IPS-18c (cell line): ENCODE results near the gene CGA.

Source experiments
- H3K4me3 ChIP-seq: 2 replicates; pipeline ENCODE4 v1.7.0; 2013; ENCODE audit warnings: low read depth, mild to moderate bottlenecking, low read length, moderate library complexity; ENCODE audit not compliant: insufficient read depth
- H3K9me3 ChIP-seq: one replicate; pipeline ENCODE4 v1.6.1; 2013; ENCODE audit warnings: mild to moderate bottlenecking, low read length, moderate library complexity; ENCODE audit not compliant: control insufficient read depth, insufficient read depth

CGA gene

DNA sequence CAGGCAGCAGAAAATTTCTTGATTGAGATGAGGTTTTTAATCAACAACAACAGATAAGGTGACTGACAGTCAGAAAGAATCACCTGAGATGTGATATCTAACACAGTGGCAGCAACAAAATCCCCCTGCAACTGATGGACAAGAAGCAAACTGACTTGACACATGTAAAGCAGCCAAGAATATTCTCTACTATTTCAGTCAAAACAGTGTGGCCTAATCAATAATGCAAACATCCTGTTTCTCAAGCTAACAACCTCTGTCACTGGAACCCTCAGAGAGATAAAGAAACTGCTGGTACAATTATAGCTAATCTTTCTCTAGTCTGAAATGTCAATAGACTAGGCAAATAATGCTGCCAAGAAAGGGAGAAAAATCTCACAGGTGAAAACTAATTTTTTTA is 4.6 kb upstream of the CGA start:
- Histone ChIP-seq H3K9me3 (no peaks in the 10 kb centered on the region), H3K4me3 (no peak overlapping the region)

DNA sequence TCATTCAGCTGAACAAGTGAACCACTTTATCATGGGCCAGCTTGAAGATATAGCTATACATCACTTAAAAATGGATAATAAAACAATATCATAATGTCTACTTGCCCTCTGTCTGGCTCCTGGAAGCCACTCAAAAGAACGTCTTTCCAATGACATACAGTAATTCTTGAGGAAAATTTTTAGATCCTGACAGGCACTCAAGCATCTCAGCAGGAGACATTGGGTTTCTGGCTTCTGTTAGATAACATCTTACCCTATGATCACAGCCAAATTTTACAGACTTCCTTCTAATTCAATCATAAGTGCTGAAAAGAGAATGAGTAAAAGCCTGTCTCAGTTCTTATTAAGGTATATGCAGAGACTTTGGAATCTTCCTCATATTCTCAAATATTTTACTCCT is 330 bp downstream of the CGA start:
- Histone ChIP-seq H3K4me3 (no peak overlapping the region), H3K9me3 (no peaks in the 10 kb centered on the region)

DNA sequence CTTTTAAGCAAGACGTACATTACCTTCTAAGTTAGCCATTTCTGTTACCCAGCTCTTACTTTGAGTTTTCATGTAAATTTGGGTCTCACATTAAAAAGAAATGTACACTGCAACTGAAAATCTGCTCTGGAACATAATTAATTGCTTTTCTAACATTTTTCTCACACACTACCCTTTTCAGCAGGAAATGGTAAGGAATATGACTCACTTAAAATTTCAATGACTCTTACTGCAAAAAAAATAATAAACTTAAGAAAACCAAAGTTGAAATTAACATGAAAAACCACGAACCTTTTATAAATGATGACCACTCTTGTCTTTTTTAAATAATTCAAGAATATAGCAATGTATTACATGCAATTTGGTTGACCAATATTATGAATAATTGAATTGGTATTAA is 1.3 kb downstream of the CGA start:
- no peak overlapping the region for H3K4me3 ChIP-seq
- no peaks in the 10 kb centered on the region for H3K9me3 ChIP-seq

DNA sequence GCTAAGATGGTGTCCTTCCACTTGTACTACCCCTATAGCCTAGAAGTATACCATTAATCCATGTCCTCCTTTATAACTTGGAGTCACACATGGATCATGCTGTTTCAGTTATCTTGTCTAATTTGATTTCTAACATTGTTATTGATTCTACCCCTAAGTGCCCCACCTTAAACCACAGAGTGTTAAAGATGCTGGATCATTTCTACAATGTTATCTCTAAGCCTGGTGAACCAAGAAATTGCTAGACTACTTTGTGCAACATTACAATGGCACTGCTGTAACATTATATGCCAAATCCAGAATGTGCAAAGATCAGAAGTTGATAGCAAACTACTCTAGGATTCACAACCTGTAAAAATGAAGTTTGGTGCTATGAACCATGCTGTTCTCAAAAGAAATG is 1.7 kb downstream of the CGA start:
- Histone ChIP-seq H3K9me3 (no peaks in the 10 kb centered on the region), H3K4me3 (no peak overlapping the region)

DNA sequence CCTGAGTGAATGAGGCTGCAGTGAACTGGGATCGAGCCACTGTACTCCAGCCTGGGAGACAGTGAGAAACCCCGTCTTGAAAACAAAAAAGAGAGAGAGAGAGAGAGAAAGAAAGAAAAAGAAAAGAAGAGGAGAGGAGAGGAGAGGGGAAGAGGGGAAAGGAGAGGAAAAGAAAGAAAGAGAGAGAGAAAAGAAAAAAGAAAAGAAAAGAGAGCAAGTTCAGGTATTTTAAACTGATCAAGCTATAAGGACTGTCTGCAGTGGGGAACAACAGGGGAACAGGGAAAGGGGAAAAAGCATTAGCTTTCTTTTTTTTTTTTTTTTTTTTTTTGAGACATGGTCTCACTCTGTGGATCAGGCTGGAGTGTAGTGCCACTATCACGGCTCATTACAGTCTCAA is 2.5 kb downstream of the CGA start:
- H3K4me3 ChIP-seq: no peak overlapping the region

DNA sequence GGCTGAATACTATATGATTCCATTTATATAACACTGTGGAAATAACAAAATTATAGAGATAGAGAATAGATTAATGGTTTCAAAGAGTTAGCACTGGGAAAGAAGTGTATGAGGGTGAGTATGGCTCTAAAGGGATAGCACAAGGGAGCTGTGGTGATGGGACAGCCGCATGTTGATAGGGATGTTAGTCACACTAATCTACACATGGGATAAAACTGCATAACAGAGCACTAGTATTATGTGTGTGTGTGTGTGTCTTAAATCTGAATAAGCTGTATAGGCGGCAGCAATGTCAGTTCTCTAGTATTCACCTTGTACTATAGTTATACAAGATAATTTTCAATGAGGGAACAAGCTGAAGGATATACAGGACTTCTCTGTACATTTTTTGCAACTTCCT is 5.8 kb downstream of the CGA start:
- Histone ChIP-seq H3K4me3 (no peak overlapping the region), H3K9me3 (no peaks in the 10 kb centered on the region)

More for the DNA sequence above, 2.5 kb downstream of the CGA start:
- no peaks in the 10 kb centered on the region for H3K9me3 ChIP-seq

DNA sequence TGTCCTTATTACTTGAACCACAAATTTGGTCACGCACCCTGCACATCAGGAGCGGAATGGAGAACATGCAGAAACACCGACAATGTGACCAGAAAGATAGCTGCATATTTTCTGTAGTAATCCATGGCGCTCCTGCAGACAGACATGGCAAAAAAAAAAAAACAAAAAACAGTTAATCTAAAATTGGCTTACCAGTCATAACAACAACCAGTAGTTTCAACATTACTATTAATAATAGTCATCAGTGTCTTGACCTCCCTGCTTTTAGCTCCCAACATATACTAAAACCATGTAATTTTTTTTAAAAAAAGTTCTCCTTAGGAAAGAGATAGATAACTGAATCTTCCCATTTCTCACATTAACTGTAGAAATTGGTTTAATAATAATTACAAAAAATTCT is 6.8 kb downstream of the CGA start:
- Histone ChIP-seq H3K9me3 (no peaks in the 10 kb centered on the region), H3K4me3 (no peak overlapping the region)

DNA sequence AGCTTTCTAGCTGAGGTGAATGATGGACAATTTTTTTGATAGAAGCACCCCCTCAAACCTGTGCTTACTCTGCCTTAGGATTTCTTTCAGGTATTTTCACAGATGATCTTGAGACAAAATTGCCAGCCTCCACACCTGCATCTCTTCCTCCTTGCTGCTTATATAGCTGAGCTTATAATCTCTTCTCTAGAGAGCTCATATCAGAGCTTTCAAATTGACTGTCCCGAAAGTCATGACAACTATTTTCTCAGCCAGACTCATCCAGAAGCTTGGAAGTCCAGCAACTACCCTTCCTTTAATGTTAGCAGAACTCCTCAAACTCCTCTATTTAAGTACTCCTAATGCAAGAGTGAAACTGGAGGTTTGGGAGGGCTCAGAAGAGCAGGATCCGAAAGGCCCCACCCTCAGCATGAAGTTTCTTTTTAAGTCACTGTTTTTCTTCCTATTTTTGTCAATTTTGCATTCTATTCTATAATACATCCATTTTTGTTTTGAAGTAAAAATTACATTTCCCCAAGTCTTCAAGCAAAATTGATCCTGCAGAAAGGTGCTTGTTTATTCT is 12.7 kb downstream of the CGA start:
- Histone ChIP-seq H3K9me3 (no peaks in the 10 kb centered on the region), H3K4me3 (no peak overlapping the region)

DNA sequence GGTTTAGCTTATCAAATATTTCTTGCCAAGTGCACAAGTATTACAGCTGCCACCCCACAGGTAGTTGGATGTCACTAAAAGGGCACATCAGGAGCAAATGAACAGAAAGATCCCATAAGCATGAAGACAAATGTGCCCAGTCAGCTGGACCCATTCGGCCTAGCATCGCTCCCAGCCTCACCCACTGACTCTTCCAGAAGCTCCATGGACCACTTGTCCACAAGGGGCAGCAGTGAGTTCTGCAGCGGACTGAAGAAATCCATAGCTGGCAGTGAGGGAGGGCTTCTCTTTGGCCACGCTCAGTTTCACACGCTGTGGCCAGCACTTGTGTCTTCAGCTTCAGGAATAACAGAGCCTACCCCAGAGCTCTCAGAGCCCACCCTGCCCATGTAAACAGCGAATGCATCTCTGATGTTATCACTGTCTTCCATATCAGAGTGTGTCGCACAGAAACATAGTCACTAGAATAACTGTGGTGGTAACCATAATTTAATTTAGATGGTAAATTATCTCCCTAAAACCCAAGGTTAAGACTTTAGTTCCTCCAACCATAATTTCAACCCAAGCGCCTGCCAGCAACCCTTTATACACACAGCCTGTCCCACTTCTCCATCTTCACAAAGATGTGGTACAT is 15.8 kb downstream of the CGA start:
- Histone ChIP-seq H3K9me3 (no peaks in the 10 kb centered on the region), H3K4me3 (no peak overlapping the region)

DNA sequence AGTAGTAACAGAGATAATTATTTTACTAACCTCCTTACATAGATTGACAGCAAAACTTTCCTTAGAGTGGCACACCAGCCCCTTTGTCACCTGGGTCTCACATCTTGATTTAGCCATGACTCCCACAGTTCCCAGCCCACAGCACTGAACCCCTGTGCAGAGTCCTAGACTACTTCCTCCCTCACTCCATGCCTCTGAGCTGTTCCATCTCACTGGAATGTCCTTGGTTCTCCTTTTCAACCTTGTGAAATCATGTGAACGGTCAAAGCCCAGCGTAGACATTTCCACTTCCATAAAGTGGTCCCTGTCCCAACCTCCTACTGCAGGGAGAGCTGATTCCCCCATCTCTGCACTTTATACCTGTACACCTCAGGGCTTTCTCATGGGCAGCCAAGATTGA is 19.7 kb downstream of the CGA start:
- H3K9me3 ChIP-seq: no peaks in the 10 kb centered on the region
- H3K4me3 ChIP-seq: no peak overlapping the region

DNA sequence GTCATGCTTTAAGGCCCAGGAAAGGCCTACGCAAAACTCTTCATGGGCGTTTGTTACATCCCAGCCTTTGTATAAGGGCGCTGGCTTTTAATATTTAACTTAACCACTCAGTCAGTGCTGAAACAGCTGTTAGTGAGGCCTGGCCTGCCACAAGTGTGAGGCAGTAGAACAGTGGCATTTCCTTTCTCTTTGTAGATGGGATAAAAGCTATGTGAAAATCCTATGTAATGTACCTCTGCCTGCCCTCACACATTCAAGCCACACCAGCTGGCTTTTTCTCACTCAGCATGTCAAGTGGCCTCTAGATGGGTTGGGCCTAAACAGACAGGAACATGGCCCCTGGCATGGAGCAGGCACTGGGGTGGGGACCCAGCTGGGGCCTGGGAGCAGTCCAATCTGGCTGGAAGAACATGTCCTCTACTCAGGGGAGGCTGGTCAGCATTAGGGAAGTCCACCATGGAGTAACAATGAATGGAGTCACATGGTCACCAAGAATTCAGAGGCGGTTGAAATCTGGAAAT is 20.7 kb downstream of the CGA start:
- no peaks in the 10 kb centered on the region for H3K9me3 ChIP-seq
- H3K4me3 ChIP-seq: no peak overlapping the region

DNA sequence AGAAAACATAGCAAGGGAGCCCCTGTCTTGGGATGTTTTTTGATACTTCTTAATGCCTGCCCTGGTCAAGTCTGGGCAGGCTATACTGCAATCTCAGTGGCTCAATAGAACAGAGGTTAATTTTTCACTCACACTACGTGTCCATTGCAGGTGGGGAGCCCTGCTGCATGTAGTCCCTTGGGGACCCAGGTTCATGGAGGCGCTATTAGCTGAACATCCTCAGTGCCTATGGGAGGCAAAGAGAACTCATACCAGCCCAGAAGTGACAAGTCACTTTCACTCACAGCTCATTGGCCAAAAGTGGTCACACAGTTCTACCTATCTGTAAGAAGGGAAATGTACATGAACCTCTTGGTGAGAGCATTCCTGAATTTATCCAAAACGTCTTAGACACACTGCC is 23.2 kb downstream of the CGA start:
- Histone ChIP-seq H3K9me3 (no peaks in the 10 kb centered on the region), H3K4me3 (no peak overlapping the region)

DNA sequence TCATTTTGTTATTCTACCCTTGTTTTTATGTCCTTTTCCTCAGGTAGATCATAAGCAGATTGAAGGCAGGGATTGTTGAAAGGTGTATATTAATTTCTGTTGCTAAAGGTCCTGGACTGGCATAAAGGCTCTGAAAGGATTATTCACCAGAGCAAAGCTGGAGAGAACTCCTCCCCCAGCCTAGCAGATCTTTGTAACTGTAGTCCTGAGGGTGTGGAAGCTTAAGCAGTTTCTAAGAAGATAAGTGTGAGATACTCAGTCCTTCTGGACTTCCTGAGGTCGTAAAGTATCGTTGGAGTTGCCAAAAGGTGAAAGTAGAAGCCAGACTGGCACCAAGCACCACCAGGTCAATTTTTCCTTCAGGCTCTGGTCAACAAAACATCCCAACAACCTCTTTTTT is 24.2 kb downstream of the CGA start:
- Histone ChIP-seq H3K4me3 (no peak overlapping the region), H3K9me3 (no peaks in the 10 kb centered on the region)

DNA sequence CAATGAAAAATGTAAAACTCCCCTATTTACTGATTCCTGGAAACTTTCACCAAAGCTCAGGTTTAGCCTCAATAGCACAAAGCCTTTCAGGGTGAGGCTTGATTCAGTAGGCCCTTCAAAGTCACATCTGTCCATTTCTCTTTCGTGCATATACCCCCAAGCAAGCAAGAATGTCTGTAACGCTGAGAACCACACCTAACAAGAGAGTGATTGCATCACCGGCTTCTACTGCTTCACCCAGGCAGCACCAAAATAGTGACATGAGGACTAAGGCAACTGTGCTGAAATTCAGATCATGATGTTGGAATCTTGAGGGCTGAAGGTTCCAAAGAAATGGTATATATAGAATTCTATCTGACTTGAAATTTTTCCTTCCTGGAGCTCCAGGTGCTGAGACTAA is 26.1 kb downstream of the CGA start:
- Histone ChIP-seq H3K4me3 (no peak overlapping the region), H3K9me3 (no peaks in the 10 kb centered on the region)

DNA sequence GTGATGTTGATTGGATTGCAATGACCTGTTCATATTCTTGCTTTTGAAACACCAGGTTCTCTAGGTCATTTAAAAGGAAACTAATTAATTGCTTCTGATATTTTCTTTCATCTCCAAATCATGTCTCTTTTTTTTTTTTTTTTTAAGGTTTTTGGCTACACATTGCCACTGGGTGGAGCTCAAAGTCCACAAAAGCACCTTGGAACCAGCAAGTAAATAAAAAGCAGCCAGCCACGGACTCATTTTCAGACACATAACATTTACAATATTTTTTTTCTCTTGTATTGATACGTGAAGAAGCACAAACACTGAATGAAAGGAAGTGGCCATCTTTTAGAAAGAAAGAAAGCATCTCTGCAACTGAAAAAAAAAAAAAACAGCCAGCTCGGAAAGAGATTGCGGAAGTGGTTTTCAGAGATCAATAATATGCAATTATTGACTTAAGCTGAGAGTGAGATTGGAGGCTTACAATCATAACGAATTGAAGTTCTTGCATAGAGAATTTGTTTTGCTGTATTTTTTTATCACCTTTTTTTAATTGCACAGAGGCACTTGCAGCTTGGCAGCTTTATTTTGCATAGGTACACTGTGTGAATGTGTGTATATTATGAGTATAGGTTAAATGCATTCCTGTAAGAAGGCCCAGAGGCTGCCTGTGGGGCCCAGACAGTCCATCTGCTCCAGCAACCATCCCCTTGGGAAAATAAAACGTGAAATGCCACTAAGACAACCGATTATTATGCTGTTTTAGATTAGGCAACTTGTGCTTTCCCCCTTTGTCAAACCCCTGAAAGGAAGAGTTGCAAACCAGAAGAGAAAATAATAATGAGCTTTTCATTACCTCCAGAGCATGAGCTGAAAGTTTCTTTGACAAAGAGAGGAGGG is 28.2 kb downstream of the CGA start:
- Histone ChIP-seq H3K9me3 (no peaks in the 10 kb centered on the region), H3K4me3 (no peak overlapping the region)

DNA sequence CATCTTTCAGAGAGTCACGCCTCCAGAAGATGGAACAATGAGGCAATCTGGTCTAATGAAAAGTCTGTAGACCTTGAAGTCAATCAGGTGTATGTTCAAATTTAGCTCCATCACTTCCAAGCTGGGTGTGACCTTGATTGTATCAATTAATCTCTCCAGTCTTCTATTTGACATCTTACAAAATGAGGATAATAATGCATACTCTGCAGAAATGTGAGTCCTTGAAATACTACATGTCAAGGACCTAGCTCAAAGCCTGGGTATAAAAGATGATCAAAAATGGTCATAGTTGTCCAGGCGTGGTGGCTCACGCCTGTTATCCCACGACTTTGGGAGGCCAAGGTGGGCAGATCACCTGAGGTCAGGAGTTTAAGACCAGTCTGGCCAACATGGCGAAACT is 29.8 kb downstream of the CGA start:
- H3K4me3 ChIP-seq: no peak overlapping the region
- no peaks in the 10 kb centered on the region for H3K9me3 ChIP-seq

DNA sequence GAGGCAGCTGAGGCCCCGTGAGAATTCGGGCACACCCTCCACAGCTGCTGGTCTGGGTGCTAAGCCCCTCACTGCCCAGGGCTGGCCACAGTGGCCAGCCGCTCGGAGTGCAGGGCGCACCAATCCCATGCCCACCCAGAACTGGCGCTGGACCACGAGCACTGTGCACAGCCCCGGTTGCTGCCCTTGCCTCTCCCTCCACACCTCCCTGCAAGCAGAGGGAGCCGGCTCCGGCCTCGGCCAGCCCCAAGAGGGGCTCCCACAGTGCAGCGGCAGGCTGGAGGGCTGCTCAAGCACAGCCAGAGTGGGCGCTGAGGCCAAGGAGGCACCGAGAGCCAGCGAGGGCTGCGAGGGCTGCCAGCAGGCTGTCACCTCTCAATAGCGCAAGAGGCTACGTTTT is 35.0 kb downstream of the CGA start:
- Histone ChIP-seq H3K4me3 (no peak overlapping the region), H3K9me3 (no peaks in the 10 kb centered on the region)

DNA sequence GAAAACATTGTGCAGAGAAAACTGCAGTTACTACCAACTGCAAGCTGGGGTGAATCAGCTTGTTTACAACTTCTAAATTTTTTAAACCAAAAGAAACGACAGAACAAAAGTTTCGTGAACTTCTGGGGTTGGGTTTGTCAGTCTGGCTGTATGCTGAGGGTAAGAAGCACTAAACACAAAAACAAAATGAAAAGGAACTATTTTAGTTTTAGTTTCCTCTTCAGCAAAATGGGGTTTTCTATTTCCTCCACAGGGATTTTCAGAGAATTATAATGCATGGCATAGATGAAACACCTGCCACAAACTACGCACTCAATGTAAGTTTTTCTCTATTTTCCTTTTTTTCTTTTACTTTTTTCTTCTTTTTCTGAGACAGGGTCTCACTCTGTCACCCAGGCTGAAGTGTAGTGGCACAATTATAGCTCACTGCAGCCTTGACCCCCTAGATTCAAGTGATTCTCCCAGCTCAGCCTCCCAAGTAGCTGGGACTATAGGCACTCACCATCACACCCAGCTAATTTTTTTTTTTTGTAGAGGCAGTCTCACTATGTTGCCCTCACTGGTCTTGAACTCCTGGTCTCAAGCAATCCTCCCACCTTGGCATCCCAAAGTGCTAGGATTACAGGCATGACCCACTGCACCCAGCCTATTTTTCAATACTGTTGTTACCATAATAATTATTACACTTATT is 40.6 kb downstream of the CGA start:
- H3K4me3 ChIP-seq: no peak overlapping the region
- H3K9me3 ChIP-seq: no peaks in the 10 kb centered on the region
